Keratinocyte (primary cell): Measurements from ENCODE around the gene DAPK2. TPM values are rescaled to one million over a fixed set of nuclear protein-coding genes. Genes with fewer than 3 reads are reported as not detected.

Experiments
- DNase-seq: peaks from one replicate; pipeline ENCODE4 v3.0.0-alpha.2; 2011; ENCODE audit warnings: low read depth, missing footprints, low spot score
- FAIRE-seq: peaks from 2 replicates; lab custom pipeline; 2011; peaks lifted over from hg19 to GRCh38; lab: Jason Lieb, UNC
- H2AFZ ChIP-seq: 2 replicates; pipeline ENCODE4 v1.6.0; 2012; ENCODE audit warnings: low read length, control low read depth, inconsistent platforms; ENCODE audit not compliant: control insufficient read depth
- H3K27ac ChIP-seq: 2 replicates; pipeline ENCODE4 v1.5.1; 2011; ENCODE audit warnings: low read length; ENCODE audit not compliant: control insufficient read depth, insufficient read depth
- H3K27me3 ChIP-seq: 3 replicates; pipeline ENCODE4 v1.6.0; 2011; ENCODE audit warnings: low read length; ENCODE audit not compliant: control insufficient read depth, insufficient read depth; ENCODE audit errors: extremely low read depth
- H3K36me3 ChIP-seq, 2 experiments: 2 replicates in 1 of 2; 3 replicates in 1 of 2; pipeline ENCODE4 v1.5.1; 2011; ENCODE audit warnings: low read length in 2 of 2, mild to moderate bottlenecking in 1 of 2; ENCODE audit not compliant: control insufficient read depth in 2 of 2, insufficient read depth in 2 of 2; ENCODE audit errors: extremely low read depth in 1 of 2
- H3K4me1 ChIP-seq: 3 replicates; pipeline ENCODE4 v1.5.1; 2011; ENCODE audit warnings: low read length; ENCODE audit not compliant: control insufficient read depth, insufficient read depth; ENCODE audit errors: extremely low read depth
- H3K4me2 ChIP-seq: 3 replicates; pipeline ENCODE4 v1.6.0; 2011; ENCODE audit warnings: low read depth, low read length; ENCODE audit not compliant: control insufficient read depth, insufficient read depth; ENCODE audit errors: extremely low read depth
- H3K4me3 ChIP-seq, 3 experiments: fragments of 200-600 bp in 1 of 3; sonication (generic) in 1 of 3; 2 replicates in 2 of 3; 3 replicates in 1 of 3; pipeline ENCODE4 v1.5.1; 2011 to 2016; ENCODE audit warnings: low read length in 3 of 3, mild to moderate bottlenecking in 3 of 3, control low read depth in 2 of 3, inconsistent platforms in 1 of 3, low read depth in 1 of 3, mixed read lengths in 1 of 3, mixed run types in 1 of 3, moderate library complexity in 1 of 3; ENCODE audit not compliant: control insufficient read depth in 2 of 3, insufficient read depth in 2 of 3; ENCODE audit errors: extremely low read depth in 1 of 3
- H3K79me2 ChIP-seq: 2 replicates; pipeline ENCODE4 v1.6.0; 2012; ENCODE audit warnings: low read length; ENCODE audit not compliant: control insufficient read depth, insufficient read depth
- H3K9ac ChIP-seq: 3 replicates; pipeline ENCODE4 v1.6.0; 2011; ENCODE audit warnings: low read length; ENCODE audit not compliant: control insufficient read depth, insufficient read depth; ENCODE audit errors: extremely low read depth
- H3K9me1 ChIP-seq: 3 replicates; pipeline ENCODE4 v1.6.0; 2011; ENCODE audit warnings: low read length; ENCODE audit not compliant: control insufficient read depth, insufficient read depth; ENCODE audit errors: extremely low read depth
- H3K9me3 ChIP-seq: 2 replicates; pipeline ENCODE4 v1.5.1; 2012; ENCODE audit warnings: low read depth, low read length; ENCODE audit not compliant: control insufficient read depth
- H4K20me1 ChIP-seq: 3 replicates; pipeline ENCODE4 v1.6.0; 2011; ENCODE audit warnings: low read length; ENCODE audit not compliant: control insufficient read depth, insufficient read depth; ENCODE audit errors: extremely low read depth
- CTCF ChIP-seq, 3 experiments: IDR thresholded peaks in 1 of 3; conservative IDR thresholded peaks in 1 of 3; optimal IDR thresholded peaks in 1 of 3; 2 replicates in 2 of 3; 3 replicates in 1 of 3; pipeline versions ENCODE3 to v1.5.1; 2011; ENCODE audit warnings: low read length in 3 of 3, mild to moderate bottlenecking in 3 of 3, moderate library complexity in 2 of 3, control low read depth in 1 of 3, inconsistent platforms in 1 of 3; ENCODE audit not compliant: insufficient read depth in 2 of 3; ENCODE audit errors: extremely low read depth in 1 of 3
- EZH2 ChIP-seq: IDR thresholded peaks from one replicate; pipeline ENCODE4 v1.6.1; 2012; ENCODE audit warnings: inconsistent platforms, mild to moderate bottlenecking, low read length, moderate library complexity
- dilution Hi-C: fragments of 300-500 bp; cut with MboI; formaldehyde crosslinking; loops from one replicate; pipeline ENCODE4 v1.7.0; 2020; ENCODE audit warnings: low sequenced_read_pairs; ENCODE audit not compliant: extremely low pct_ligation_motif_present
- polyA plus RNA-seq, 5 experiments: library from polyadenylated mRNA; depleted of rRNA in 3 of 5; stranded (reverse) in 3 of 5; stranded (forward) in 1 of 5; unstranded in 1 of 5; fragments of >200 nt; gene quantifications; 1 replicate in 1 of 5; 2 replicates in 3 of 5; 3 replicates in 1 of 5; pipeline versions ENCODE4 v1.2.1 to v1.2.3, GENCODE V29; 2011 to 2012; ENCODE audit warnings: missing spikeins in 2 of 5, low read depth in 1 of 5, low replicate concordance in 1 of 5

Gene DAPK2
- polyA plus RNA-seq, 1 donor (not counting 4 experiments of a cell fraction or from before 2014, with no cell fraction given) = 1.4 TPM

- FAIRE-seq (no peak), DNase-seq (no peak)
- no peak overlapping the region for H3K4me3 ChIP-seq
- peaks cover 25% of the 10 kb centered on the region for H3K27me3 ChIP-seq
- no peak for TF ChIP-seq EZH2
- TF ChIP-seq CTCF (optimal IDR thresholded peaks at IDR 0.05 in 1 of 3, IDR thresholded peaks at IDR 0.05 in 1 of 3, conservative IDR thresholded peaks at IDR 0.05 in 1 of 3; ENCODE audit: extremely low read depth in 1 of 3, insufficient read depth in 2 of 3, low read length in 3 of 3) = no peak
- no peak overlapping the region for H2AFZ ChIP-seq
- H3K9me1 ChIP-seq = no peaks in the 10 kb centered on the region
- H3K4me1 ChIP-seq = no peaks in the 10 kb centered on the region
- dilution Hi-C loops = no loop called here
- no peak overlapping the region for H3K4me2 ChIP-seq
- no peaks in the 10 kb centered on the region for H4K20me1 ChIP-seq
- H3K9me3 ChIP-seq = no peaks in the 10 kb centered on the region
- H3K36me3 ChIP-seq = no peaks in the 10 kb centered on the region
- H3K9ac ChIP-seq = no peak overlapping the region
- H3K27ac ChIP-seq = no peak overlapping the region
- H3K79me2 ChIP-seq = no peaks in the 10 kb centered on the region
Observed at GRCh38 chr15:64044300-64045100, 1.8 kb downstream of the DAPK2 start.

GRCh38 chr15:64038878-64039610, 7.2 kb downstream of the DAPK2 start:
- H3K9me1 ChIP-seq = no peaks in the 10 kb centered on the region
- TF ChIP-seq EZH2 (no peak), CTCF (optimal IDR thresholded peaks at IDR 0.05 in 1 of 3, IDR thresholded peaks at IDR 0.05 in 1 of 3, conservative IDR thresholded peaks at IDR 0.05 in 1 of 3; ENCODE audit: extremely low read depth in 1 of 3, insufficient read depth in 2 of 3, low read length in 3 of 3) (no peak)
- H3K4me1 ChIP-seq = no peaks in the 10 kb centered on the region
- peaks cover 1% of the 10 kb centered on the region for H3K27me3 ChIP-seq
- no peaks in the 10 kb centered on the region for H3K79me2 ChIP-seq
- FAIRE-seq (no peak), DNase-seq (no peak)
- no peak overlapping the region for H2AFZ ChIP-seq
- H3K9ac ChIP-seq = no peak overlapping the region
- H3K9me3 ChIP-seq = no peaks in the 10 kb centered on the region
- dilution Hi-C loops = no loop called here
- H3K36me3 ChIP-seq = no peaks in the 10 kb centered on the region
- H3K27ac ChIP-seq = no peak overlapping the region
- H3K4me3 ChIP-seq = no peak overlapping the region
- H3K4me2 ChIP-seq = no peak overlapping the region
- no peaks in the 10 kb centered on the region for H4K20me1 ChIP-seq
